Stimulated activated naive CD8-positive, alpha-beta T cell treated with anti-CD3 and anti-CD28 coated beads, Interleukin-15, amount 100 ng/mL, for 72 hours (primary cell): ENCODE results near the gene GAPDHS.
A peak's percentile ranks its signal among the peaks of the same experiment; 100 is the strongest.

Source experiments
- ATAC-seq: fragments of 150-1000 bp; cut with Tn5 transposase; 2 replicates; pipeline ENCODE4 v1.10.0; 2021; ENCODE audit warnings: mild to moderate bottlenecking, moderate library complexity
- DNase-seq, 2 donors: peaks; one replicate each; pipeline ENCODE4 v3.0.0; 2021 to 2022
- H3K27ac Mint-ChIP-seq, 2 donors: one replicate each; pipeline ENCODE4 v1.8.0; 2022; ENCODE audit warnings: mild to moderate bottlenecking in 2 of 2, mixed read lengths in 2 of 2, moderate library complexity in 2 of 2
- H3K27me3 Mint-ChIP-seq: one replicate; pipeline ENCODE4 v1.8.0; 2022; ENCODE audit warnings: mixed read lengths
- H3K4me1 Mint-ChIP-seq: one replicate; pipeline ENCODE4 v1.8.0; 2022; ENCODE audit warnings: mild to moderate bottlenecking, mixed read lengths
- H3K4me3 Mint-ChIP-seq, 2 donors: one replicate each; pipeline ENCODE4 v1.8.0; 2022; ENCODE audit warnings: mild to moderate bottlenecking in 2 of 2, mixed read lengths in 2 of 2, moderate library complexity in 1 of 2
- H3K9me3 Mint-ChIP-seq, 2 donors: one replicate each; pipeline ENCODE4 v1.8.0; 2022; ENCODE audit warnings: mixed read lengths in 2 of 2

The GAPDHS gene

GRCh38 chr19:35522745-35523327, 10.4 kb upstream of the GAPDHS start:
- DNase-seq (no peak), ATAC-seq (no peak)
- H3K4me1 Mint-ChIP-seq = no peaks in the 10 kb centered on the region
- H3K27ac Mint-ChIP-seq = no peak overlapping the region
- H3K27me3 Mint-ChIP-seq = peaks cover 23% of the 10 kb centered on the region
- H3K4me3 Mint-ChIP-seq = no peak overlapping the region
- no peaks in the 10 kb centered on the region for H3K9me3 Mint-ChIP-seq

DNA sequence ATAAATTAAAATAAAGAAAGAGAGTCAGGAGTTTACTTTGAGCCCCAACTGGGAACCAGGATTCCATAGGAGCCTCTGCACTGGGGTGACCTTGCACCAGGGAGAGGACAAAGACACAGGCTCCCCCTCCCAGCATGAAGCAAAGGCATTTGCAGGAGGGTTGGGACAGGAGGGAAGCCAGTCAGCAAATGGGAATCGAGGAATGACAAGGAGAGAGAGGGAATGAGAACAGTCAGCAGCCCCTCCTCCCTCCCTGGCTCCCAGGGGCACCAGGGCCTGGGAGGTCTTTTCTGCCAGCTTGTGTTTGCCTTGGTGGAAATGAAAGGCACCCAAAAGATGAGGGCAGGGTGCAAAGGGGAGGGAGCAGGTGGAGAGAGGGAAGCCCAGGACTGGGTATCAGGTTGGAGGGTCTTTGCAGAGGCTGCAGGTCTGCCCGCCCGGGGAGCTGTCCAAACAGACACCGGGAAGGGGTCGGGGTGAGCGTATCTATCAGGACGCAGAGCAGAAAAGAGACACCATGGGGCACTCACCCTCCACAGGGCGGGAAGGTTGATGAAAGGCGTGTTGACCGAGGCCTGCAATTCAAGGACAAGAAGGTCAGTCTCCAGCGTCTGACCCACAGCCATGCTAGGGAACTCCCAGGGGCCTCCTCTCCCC, 8.9 kb upstream of the GAPDHS start:
- no peaks in the 10 kb centered on the region for H3K9me3 Mint-ChIP-seq
- H3K4me3 Mint-ChIP-seq = no peak overlapping the region
- ATAC-seq = no peak
- H3K27me3 Mint-ChIP-seq = peaks cover 33% of the 10 kb centered on the region
- no peak overlapping the region for H3K27ac Mint-ChIP-seq
- peaks cover 2% of the 10 kb centered on the region for H3K4me1 Mint-ChIP-seq
- no peak for DNase-seq

DNA sequence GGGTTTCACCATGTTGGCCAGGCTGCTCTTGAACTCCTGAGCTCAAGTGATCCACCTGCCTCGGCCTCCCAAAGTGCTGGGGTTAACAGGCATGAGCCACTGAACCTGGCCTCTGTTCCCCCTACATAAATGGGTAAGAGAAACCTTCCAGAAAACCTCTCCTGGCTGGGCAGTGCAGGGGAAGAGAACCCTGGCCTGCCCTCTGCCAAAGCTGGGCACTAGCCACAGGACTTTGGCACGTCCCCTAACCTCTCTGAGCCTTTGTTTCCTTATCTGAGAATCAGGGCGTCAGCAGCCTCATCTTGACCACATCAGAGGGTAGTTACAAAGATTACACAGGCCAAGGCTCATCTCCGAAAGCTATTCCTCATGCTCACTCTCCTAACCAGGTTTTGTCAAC, 7.4 kb upstream of the GAPDHS start:
- Mint-ChIP-seq H3K27me3 (peaks cover 42% of the 10 kb centered on the region), H3K9me3 (no peaks in the 10 kb centered on the region), H3K27ac (no peak overlapping the region), H3K4me3 (no peak overlapping the region), H3K4me1 (peaks cover 6% of the 10 kb centered on the region)
- ATAC-seq = no peak
- no peak for DNase-seq

DNA sequence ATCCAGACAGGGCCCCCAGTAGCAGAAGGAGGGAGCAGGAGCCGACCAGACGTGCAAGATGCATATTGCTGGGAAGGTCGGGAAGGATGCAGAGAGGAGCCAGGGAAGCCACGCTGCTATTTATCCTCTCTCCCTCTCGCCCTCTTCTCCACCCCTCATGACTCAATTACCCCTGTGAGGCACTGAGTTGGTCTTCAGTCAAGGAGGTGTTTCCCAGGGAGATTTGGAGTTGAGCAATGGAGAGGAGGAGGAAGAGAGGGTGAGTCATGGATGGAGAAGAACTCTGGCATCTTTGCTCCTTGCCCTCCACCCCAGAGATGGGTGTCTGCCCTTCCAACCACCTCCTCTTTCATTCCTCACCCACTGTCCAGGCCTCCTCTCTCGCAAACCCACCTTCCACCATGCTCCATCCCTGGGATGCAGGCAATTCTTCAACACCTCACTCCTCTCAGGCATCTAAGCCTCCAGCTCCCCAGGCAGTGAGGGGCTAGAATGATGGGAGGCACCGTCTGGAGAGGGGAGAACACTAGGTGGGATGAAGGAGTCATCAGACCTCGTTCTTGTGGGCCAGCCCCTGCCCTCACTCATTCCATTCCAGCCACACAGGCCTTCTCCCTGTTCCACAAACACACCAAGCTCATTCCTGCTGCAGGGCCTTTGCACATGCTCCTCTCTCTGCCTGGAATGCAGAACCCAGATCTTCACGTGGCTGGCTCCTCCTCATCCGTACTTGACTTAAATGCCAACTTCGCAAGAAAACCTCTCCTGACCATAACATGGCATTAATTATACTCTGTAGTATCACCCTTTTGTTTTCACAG, 4.8 kb upstream of the GAPDHS start, which contains the start of gene SBSN:
TSS of gene SBSN (minus strand) at position 94 of the 821 bp plus-strand sequence. CDS start at position 64, 30 bp downstream.
- H3K4me3 Mint-ChIP-seq = no peak within 1 kb of the TSS
- H3K27ac Mint-ChIP-seq = peak within 1 kb of the TSS in 1 of 2 donors; percentile 75
- no peak for DNase-seq
- no peaks in the 10 kb centered on the region for H3K9me3 Mint-ChIP-seq
- no peak for ATAC-seq
- H3K27me3 Mint-ChIP-seq = peaks cover 61% of the 10 kb centered on the region
- H3K4me1 Mint-ChIP-seq = peaks cover 8% of the 10 kb centered on the region

DNA sequence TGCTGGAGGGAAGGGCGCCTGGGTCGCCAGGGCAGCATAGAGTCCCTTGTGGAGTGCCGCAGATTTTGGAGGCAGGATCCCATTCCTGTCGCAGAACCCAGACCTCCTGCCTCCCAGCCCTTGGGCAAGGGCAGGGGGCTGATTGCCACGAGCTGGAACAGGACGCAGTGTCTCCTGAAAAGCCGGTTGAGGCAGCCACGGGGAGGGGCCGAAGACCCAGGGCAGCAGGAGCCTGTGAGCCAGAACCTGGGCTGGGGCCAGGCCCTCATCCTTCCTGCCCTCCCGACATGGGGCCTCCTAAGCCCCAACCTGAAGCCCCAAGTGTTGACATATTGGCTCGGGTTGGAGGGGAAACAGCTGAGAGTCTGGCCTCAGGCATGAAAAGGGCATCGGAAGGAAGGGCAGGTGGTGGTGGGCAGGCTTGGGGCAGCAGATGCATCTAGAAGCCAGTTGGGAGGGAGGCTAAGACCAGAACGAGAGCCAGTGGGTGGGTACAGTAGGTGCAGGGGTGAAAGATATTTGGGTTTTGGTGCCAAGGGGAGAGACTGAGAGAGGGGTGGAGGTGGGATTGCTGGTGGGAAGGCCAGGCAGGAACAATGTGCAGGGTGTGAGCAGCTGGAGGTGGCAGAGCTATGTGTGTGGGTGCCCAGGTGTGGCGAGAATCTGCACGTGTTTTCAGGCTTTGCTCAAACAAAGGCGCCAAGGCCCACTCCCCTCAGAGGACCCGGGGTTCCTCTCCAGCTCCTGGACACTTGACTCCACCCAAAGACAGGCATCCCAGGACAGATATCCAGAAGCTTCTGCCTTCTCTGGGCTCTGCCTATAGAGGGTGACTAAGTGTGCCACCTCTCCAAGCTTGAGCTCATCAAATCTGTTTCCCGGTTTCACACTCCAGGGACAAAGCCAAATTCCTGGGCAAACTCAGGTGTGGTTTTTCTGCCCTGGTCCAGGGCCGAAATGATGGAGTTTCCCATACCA, 3.7 kb upstream of the GAPDHS start:
- H3K9me3 Mint-ChIP-seq = no peaks in the 10 kb centered on the region
- ATAC-seq = no peak

GRCh38 chr19:35531291-35531690, 2.0 kb upstream of the GAPDHS start:
- Mint-ChIP-seq H3K27ac (no peak overlapping the region), H3K4me3 (no peak overlapping the region), H3K4me1 (peaks cover 20% of the 10 kb centered on the region), H3K9me3 (no peaks in the 10 kb centered on the region), H3K27me3 (peaks cover 68% of the 10 kb centered on the region)
- DNase-seq (no peak), ATAC-seq (no peak)

More for the DNA sequence above, 3.7 kb upstream of the GAPDHS start:
- H3K27me3 Mint-ChIP-seq = peaks cover 61% of the 10 kb centered on the region
- no peak overlapping the region for H3K27ac Mint-ChIP-seq
- DNase-seq = no peak
- H3K4me1 Mint-ChIP-seq = peaks cover 19% of the 10 kb centered on the region
- no peak overlapping the region for H3K4me3 Mint-ChIP-seq

DNA sequence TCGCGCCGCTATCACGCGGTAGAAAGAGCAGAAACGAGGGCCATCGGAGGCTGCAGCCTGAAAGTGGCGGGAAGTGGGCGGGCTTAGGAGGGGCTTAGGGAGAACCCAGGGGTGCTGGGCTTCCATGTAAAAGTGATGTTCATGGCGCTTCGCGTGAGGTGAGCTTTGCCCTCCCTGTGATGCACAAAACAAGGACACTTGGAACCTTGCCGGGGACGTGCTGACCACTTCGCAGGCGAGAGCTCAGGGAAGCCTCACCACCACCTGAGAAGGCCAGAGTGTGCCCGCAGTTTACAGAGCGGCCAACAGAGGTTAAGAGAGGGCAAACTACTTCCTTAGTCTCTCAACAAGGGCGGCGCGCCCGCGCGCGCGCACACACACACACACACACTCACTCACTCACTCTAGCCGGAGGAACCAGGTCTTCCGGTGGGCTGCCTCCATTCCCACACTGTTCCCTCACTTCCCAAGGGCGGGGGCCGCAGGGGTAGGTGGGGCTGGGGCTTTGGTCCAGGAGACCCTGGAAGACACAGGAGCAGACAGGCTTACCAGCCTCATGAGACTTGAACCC, 651 bp downstream of the GAPDHS start:
- Mint-ChIP-seq H3K4me1 (peaks cover 20% of the 10 kb centered on the region), H3K27me3 (peaks cover 45% of the 10 kb centered on the region), H3K27ac (peak overlapping the region in 1 of 2 donors; percentile 81), H3K9me3 (no peaks in the 10 kb centered on the region), H3K4me3 (peak overlapping the region; percentile 71 to 76)
- ATAC-seq (peak; percentile 88), DNase-seq (peak; percentile 43 to 54)

GRCh38 chr19:35534803-35535480, 1.7 kb downstream of the GAPDHS start:
- Mint-ChIP-seq H3K9me3 (no peaks in the 10 kb centered on the region), H3K4me1 (peaks cover 13% of the 10 kb centered on the region), H3K27me3 (peaks cover 35% of the 10 kb centered on the region), H3K27ac (no peak overlapping the region), H3K4me3 (no peak overlapping the region)
- ATAC-seq = no peak
- no peak for DNase-seq

DNA sequence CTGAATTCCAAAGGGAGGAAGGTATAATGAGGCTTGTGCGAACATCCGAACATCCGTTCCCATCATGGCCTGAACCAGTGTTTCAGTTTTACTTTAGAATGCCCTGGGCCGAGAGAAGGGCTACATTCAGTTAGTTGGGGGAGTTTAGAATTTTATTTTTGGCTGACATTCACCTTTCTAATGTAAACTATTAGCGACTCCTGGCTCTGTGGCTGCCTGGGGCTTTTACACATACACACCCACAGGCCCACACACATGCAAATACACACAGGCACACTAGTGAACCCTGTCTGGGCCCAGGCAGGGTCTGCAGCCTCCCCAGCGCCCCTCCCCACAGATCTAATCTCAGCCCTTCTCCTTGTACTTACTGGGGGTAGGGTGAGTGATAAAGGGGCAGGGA, 6.1 kb downstream of the GAPDHS start:
- DNase-seq = no peak
- Mint-ChIP-seq H3K9me3 (no peaks in the 10 kb centered on the region), H3K27ac (no peak overlapping the region)

GRCh38 chr19:35539850-35540249, 6.6 kb downstream of the GAPDHS start:
- ATAC-seq (no peak), DNase-seq (no peak)
- Mint-ChIP-seq H3K9me3 (no peaks in the 10 kb centered on the region), H3K27ac (peak overlapping the region in 1 of 2 donors; percentile 2), H3K4me3 (no peak overlapping the region), H3K4me1 (peaks cover 33% of the 10 kb centered on the region), H3K27me3 (peaks cover 3% of the 10 kb centered on the region)

More for the DNA sequence above, 6.1 kb downstream of the GAPDHS start:
- Mint-ChIP-seq H3K4me3 (no peak overlapping the region), H3K27me3 (peaks cover 7% of the 10 kb centered on the region), H3K4me1 (peaks cover 31% of the 10 kb centered on the region)
- no peak for ATAC-seq

DNA sequence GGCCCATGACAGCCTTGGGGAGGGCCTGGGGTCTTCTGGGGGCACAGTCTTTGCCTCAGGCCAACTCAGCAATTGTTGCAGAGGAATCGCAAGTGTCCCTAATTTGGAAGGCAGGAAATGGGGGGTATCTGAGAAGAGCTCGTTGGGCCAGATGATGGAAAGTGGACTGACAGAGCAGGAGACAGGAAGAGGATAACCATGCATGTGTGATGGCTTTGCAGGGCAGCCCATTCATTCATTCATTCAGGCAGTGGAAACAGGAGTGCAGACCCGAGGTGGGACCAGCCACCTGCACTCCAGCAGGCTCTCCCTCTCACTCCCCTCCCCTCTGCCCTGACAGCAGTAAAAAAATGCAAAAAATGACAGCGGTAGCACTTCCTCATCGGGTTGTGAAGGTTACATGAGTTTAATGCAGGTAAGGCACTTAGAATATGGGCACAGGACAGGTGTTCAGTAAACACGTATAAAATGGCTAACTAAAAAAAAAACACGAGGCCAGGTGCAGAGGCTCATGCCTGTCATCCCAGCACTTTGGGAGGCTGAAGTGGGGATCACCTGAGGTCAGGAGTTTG, 7.2 kb downstream of the GAPDHS start:
- no peak overlapping the region for H3K4me3 Mint-ChIP-seq
- H3K9me3 Mint-ChIP-seq = no peaks in the 10 kb centered on the region
- peaks cover 34% of the 10 kb centered on the region for H3K4me1 Mint-ChIP-seq
- no peak overlapping the region for H3K27ac Mint-ChIP-seq
- DNase-seq (no peak), ATAC-seq (no peak)
- H3K27me3 Mint-ChIP-seq = no peaks in the 10 kb centered on the region

- no peak for DNase-seq
- Mint-ChIP-seq H3K27ac (no peak overlapping the region), H3K4me3 (no peak overlapping the region), H3K4me1 (peaks cover 47% of the 10 kb centered on the region), H3K27me3 (no peaks in the 10 kb centered on the region), H3K9me3 (no peaks in the 10 kb centered on the region)
- no peak for ATAC-seq
Measured at GRCh38 chr19:35542209-35542608, 9.0 kb downstream of the GAPDHS start.

DNA sequence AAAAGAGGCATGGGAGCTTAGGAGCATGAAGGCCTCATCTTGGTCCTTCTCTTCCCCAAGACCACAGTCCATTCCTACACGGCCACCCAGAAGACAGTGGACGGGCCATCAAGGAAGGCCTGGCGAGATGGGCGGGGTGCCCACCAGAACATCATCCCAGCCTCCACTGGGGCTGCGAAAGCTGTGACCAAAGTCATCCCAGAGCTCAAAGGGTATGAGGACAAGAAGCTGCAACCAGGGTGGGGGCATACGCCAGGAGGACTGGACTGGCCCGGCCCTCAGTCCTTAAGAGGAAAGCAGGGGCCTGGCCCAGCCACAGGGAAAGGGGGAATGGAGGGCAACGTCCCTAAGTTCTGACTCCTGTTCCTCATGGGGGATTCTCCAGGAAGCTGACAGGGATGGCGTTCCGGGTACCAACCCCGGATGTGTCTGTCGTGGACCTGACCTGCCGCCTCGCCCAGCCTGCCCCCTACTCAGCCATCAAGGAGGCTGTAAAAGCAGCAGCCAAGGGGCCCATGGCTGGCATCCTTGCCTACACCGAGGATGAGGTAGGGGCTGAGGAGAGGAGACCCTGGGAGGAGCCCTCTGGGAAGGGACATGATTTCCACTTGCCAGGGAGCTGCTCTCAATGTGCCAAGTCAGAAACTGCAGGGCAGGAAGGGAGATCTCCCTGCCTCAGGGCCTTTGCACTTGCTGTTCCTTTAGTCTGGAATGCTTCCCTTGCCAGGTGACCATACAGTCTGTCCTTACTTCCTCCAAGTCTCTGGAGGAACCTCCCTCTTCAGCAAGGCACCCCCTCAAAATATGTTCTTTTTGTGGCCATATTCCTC, 10.2 kb downstream of the GAPDHS start:
- no peaks in the 10 kb centered on the region for H3K27me3 Mint-ChIP-seq
- no peaks in the 10 kb centered on the region for H3K9me3 Mint-ChIP-seq
- no peak overlapping the region for H3K4me3 Mint-ChIP-seq
- no peak overlapping the region for H3K27ac Mint-ChIP-seq
- peaks cover 56% of the 10 kb centered on the region for H3K4me1 Mint-ChIP-seq
- no peak for DNase-seq
- no peak for ATAC-seq
